ENCODE results near the gene SPANXA2. TPM values are rescaled to one million over a fixed set of nuclear protein-coding genes. Genes with fewer than 3 reads are reported as not detected.
"Not testable (repeated sequence)": the region's sequence is repeated elsewhere in the genome, so short reads cannot be mapped to it uniquely, and the experiment has no call there.

Gene SPANXA2, protein sequence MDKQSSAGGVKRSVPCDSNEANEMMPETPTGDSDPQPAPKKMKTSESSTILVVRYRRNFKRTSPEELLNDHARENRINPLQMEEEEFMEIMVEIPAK
- not detected for polyA plus RNA-seq (2013, experiment 1 of 2)
- not detected for polyA plus RNA-seq (2013, experiment 2 of 2)

DNA sequence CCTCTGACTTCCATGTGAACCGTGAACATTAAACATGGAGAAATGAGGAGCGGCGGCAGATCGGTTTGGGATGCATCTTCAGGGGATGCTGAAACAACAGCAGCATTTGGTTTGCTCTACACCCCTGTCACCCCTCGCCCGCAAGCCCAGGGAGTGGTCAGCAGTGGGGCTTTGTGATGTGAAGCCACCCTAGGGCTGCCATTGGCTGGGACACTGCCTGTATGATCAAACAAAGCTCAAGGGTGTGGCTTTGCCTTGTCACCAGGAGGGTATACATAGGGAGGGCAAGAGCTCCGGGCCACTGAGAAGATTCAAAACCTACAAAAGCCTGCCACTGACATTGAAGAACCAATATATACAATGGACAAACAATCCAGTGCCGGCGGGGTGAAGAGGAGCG lies at the start of gene SPANXA2:
Gene SPANXA2, plus strand, starts transcription at position 301 of the 400 bp plus-strand sequence. Its CDS starts 60 bp downstream, at position 361.
- H3K4me3 ChIP-seq (ENCODE audit: low read length); H3K27ac ChIP-seq (ENCODE audit: low read depth, low read length); H3K9me3 ChIP-seq (ENCODE audit: insufficient read depth, low read depth, low read length); H3K9ac ChIP-seq (ENCODE audit: low read depth, low read length); H3K27me3 ChIP-seq (ENCODE audit: insufficient read depth, low read length); H3K4me1 ChIP-seq (ENCODE audit: insufficient read depth, low read length); H3K36me3 ChIP-seq (ENCODE audit: insufficient read depth, low read length): not testable (repeated sequence)
- no CpG with 5 or more reads among the region's 10 CpGs for WGBS

DNA sequence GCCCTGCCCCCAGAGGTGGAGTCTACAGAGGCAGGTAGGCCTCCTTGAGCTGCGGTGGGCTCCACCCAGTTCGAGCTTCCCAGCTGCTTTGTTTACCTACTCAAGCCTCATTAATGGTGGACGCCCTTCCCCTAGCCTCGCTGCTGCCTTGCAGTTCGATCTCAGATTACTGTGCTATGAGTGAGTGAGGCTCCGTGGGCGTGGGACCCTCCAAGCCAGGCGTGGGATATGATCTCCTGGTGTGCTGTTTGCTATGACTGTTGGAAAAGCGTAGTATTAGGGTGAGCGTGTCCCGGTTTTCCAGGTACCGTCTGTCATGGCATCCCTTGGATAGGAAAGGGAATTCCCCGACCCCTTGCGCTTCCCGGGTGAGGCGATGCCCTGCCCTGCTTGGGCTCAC lies 47.0 kb upstream of the SPANXA2 start:
- H3K36me3 ChIP-seq (ENCODE audit: insufficient read depth, low read length); H3K9me3 ChIP-seq (ENCODE audit: insufficient read depth, low read depth, low read length); H3K27ac ChIP-seq (ENCODE audit: low read depth, low read length); H3K27me3 ChIP-seq (ENCODE audit: insufficient read depth, low read length); H3K9ac ChIP-seq (ENCODE audit: low read depth, low read length); H3K4me3 ChIP-seq (ENCODE audit: low read length); H3K4me1 ChIP-seq (ENCODE audit: insufficient read depth, low read length): not testable (repeated sequence)
- no CpG with 5 or more reads among the region's 16 CpGs for WGBS

DNA sequence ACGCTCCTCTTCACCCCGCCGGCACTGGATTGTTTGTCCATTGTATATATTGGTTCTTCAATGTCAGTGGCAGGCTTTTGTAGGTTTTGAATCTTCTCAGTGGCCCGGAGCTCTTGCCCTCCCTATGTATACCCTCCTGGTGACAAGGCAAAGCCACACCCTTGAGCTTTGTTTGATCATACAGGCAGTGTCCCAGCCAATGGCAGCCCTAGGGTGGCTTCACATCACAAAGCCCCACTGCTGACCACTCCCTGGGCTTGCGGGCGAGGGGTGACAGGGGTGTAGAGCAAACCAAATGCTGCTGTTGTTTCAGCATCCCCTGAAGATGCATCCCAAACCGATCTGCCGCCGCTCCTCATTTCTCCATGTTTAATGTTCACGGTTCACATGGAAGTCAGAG lies 4.9 kb upstream of the SPANXA2 start, which contains the start of gene SPANXA1:
Gene SPANXA1, minus strand, starts transcription at position 101 of the 400 bp plus-strand sequence. Its CDS starts 60 bp downstream, at position 41.
- H3K27ac ChIP-seq (ENCODE audit: low read depth, low read length); H3K27me3 ChIP-seq (ENCODE audit: insufficient read depth, low read length); H3K4me3 ChIP-seq (ENCODE audit: low read length); H3K9me3 ChIP-seq (ENCODE audit: insufficient read depth, low read depth, low read length); H3K36me3 ChIP-seq (ENCODE audit: insufficient read depth, low read length); H3K4me1 ChIP-seq (ENCODE audit: insufficient read depth, low read length); H3K9ac ChIP-seq (ENCODE audit: low read depth, low read length): not testable (repeated sequence)
- no CpG with 5 or more reads among the region's 10 CpGs for WGBS

DNA sequence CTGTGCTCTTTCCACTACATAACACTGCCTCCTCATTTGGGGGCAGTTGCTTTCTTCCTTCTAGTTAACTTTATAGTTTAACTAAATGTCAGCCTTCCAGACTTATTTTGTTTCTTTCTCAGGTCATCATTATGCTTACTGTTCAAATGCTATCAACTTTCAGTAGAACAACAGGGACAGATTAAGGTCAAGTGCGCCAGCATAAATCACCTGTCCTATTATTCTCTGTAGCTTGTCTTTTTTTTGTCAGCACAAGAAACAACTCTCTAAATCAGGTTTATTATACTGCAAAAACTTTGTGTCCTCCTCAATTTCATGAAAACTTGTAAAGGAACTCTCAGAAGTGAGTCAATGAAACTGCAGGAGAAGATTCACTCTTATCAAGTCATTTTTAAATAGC lies 19.6 kb downstream of the SPANXA2 start:
- H3K4me1 ChIP-seq (ENCODE audit: insufficient read depth, low read length): no peaks in the 10 kb centered on the region
- WGBS: 100% methylated on average over 1 of the region's 1 CpG
- H3K36me3 ChIP-seq (ENCODE audit: insufficient read depth, low read length): no peaks in the 10 kb centered on the region
- H3K27ac ChIP-seq (ENCODE audit: low read depth, low read length): no peak overlapping the region
- no peaks in the 10 kb centered on the region for H3K27me3 ChIP-seq (ENCODE audit: insufficient read depth, low read length)
- H3K9me3 ChIP-seq (ENCODE audit: insufficient read depth, low read depth, low read length): no peaks in the 10 kb centered on the region
- H3K9ac ChIP-seq (ENCODE audit: low read depth, low read length): no peak overlapping the region
- H3K4me3 ChIP-seq (ENCODE audit: low read length): no peak overlapping the region

DNA sequence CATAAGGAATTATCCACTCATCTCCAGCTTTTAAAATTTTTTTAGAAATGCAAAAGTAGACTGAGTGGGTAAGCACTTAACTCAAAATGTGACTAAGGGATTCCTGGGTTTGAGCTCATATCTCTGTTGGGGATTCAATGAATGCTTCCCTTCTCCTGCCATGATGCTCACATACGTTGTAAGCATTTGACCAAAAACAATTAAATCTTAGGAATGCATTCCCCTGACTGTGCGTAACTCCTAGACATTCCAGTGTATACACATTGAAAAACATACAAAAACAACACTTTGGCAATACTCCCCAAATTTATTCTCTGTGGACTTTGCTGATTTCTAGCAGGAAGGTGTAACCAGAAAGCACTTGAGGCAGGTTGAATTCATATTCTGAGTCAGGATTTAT lies 29.8 kb downstream of the SPANXA2 start:
- Histone ChIP-seq H3K27me3 (ENCODE audit: insufficient read depth, low read length) (no peaks in the 10 kb centered on the region), H3K27ac (ENCODE audit: low read depth, low read length) (no peak overlapping the region), H3K9me3 (ENCODE audit: insufficient read depth, low read depth, low read length) (no peaks in the 10 kb centered on the region), H3K36me3 (ENCODE audit: insufficient read depth, low read length) (no peaks in the 10 kb centered on the region), H3K4me1 (ENCODE audit: insufficient read depth, low read length) (no peaks in the 10 kb centered on the region), H3K4me3 (ENCODE audit: low read length) (no peak overlapping the region), H3K9ac (ENCODE audit: low read depth, low read length) (no peak overlapping the region)
- 97% methylated on average over 2 of the region's 2 CpGs for WGBS

DNA sequence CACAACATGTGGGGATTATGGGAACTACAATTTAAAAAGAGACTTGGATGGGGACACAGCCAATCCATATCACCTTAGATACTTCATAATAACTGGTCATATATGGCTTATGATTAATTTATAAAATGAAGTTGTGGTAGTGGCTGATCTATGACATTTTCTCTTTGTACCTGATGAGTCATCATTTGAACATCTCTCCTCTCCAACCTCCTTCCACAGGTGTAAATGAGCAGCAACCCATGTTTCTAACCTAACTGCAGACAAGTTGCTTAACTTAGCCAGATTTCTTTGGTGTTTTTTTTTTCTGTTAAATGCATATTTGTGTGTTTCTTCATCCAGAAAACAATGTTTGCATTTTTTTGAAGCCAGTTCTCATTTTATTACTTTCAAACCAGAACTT lies 42.6 kb downstream of the SPANXA2 start:
- H3K9me3 ChIP-seq (ENCODE audit: insufficient read depth, low read depth, low read length): no peaks in the 10 kb centered on the region
- no peak overlapping the region for H3K27ac ChIP-seq (ENCODE audit: low read depth, low read length)
- H3K4me1 ChIP-seq (ENCODE audit: insufficient read depth, low read length): no peaks in the 10 kb centered on the region
- no peak overlapping the region for H3K9ac ChIP-seq (ENCODE audit: low read depth, low read length)
- no peaks in the 10 kb centered on the region for H3K36me3 ChIP-seq (ENCODE audit: insufficient read depth, low read length)
- H3K4me3 ChIP-seq (ENCODE audit: low read length): no peak overlapping the region
- no peaks in the 10 kb centered on the region for H3K27me3 ChIP-seq (ENCODE audit: insufficient read depth, low read length)

DNA sequence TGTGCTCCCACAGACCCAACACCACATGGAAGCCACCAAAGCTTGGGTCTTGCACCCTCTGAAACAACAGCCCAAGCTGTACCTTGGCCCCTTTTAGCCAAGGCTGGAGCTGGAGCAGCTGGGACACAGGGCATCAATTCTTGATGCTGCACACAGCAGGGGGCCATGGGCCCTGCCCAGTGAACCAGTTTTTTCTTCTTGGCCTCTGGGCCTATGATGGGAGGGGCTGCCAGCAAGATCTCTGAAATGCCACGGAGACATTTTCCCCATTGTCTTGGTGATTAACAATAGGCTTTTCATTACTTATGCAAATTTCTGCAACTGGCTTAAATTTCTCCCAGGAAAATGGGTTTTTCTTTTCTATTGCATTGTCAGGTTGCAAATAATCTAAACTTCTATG lies 49.0 kb downstream of the SPANXA2 start:
- Histone ChIP-seq H3K9me3 (ENCODE audit: insufficient read depth, low read depth, low read length) (no peaks in the 10 kb centered on the region), H3K27me3 (ENCODE audit: insufficient read depth, low read length) (no peaks in the 10 kb centered on the region), H3K27ac (ENCODE audit: low read depth, low read length) (no peak overlapping the region), H3K4me3 (ENCODE audit: low read length) (no peak overlapping the region), H3K36me3 (ENCODE audit: insufficient read depth, low read length) (no peaks in the 10 kb centered on the region), H3K9ac (ENCODE audit: low read depth, low read length) (no peak overlapping the region), H3K4me1 (ENCODE audit: insufficient read depth, low read length) (no peaks in the 10 kb centered on the region)
- WGBS: no CpG with 5 or more reads among the region's 1 CpG

Data from HUES64 (cell line).